Measurements from ENCODE around the gene DPEP1. TPM values are rescaled to one million over a fixed set of nuclear protein-coding genes. Genes with fewer than 3 reads are reported as not detected.

DPEP1 gene
- total RNA-seq, 1 experiment from 2014 or later = 1.1 TPM

DNA sequence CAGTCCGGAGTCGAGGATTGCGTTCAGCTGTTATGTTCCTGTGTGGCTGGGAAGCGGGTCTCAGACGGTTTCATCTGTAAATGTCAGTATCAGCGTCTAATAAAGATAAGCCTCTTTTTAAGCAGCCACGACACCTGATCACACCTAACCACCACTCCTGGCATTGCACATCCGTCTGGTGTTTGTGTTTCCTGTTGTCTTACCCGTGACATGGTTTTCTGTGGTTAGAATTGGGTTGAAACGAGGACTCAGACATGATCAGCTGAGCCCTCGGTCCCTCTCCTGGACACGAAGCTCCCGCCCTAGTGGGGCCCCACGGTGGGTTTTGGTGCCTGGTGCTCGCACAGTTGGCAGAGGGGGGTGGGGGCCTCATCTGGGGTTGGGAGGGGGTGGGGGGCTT, 19.6 kb upstream of the DPEP1 start:
- H3K27me3 Mint-ChIP-seq (ENCODE audit: low read depth) = no peaks in the 10 kb centered on the region
- H4K91ac ChIP-seq (ENCODE audit: insufficient read length, low read depth, low read length) = no peak overlapping the region
- no peak overlapping the region for H2BK12ac ChIP-seq (ENCODE audit: insufficient read length, low read depth, low read length)
- no peak overlapping the region for H4K8ac ChIP-seq (replicated peaks; ENCODE audit: insufficient read length, low read depth, low read length)
- H3K23me2 ChIP-seq (ENCODE audit: insufficient read length, low read depth, low read length, poor library complexity, severe bottlenecking) = no peaks in the 10 kb centered on the region
- no CpG with 5 or more reads among the region's 15 CpGs for WGBS (ENCODE audit: extremely low coverage, insufficient read length, low lambda C conversion rate)
- no peak overlapping the region for H2BK20ac ChIP-seq (ENCODE audit: low read depth, low read length, poor library complexity, severe bottlenecking)
- H3K36me3 Mint-ChIP-seq (ENCODE audit: insufficient read depth in 1 of 3, low read depth in 3 of 3) = peaks cover 0 to 7% (median 0%) of the 10 kb centered on the region in 3 experiments; a peak in 3 of 7 replicates
- H3K79me2 ChIP-seq (ENCODE audit: insufficient read depth, low read length) = no peaks in the 10 kb centered on the region
- no peak overlapping the region for H3K18ac ChIP-seq (ENCODE audit: insufficient read length, low read depth, low read length)
- no peak overlapping the region for H2BK5ac ChIP-seq (ENCODE audit: insufficient read length, low read length)
- no peak overlapping the region for H3K4ac ChIP-seq (ENCODE audit: low read depth, low read length)
- H3K4me1 ChIP-seq (ENCODE audit: insufficient read depth, low read length) = no peaks in the 10 kb centered on the region
- H2AFZ ChIP-seq (ENCODE audit: low read length) = no peak overlapping the region
- H4K5ac ChIP-seq (ENCODE audit: insufficient read length, low read depth, low read length) = no peak overlapping the region
- H3K4me1 Mint-ChIP-seq = no peaks in the 10 kb centered on the region; a peak in 1 of 4 replicates
- H2BK120ac ChIP-seq (ENCODE audit: low read depth, low read length, poor library complexity, severe bottlenecking) = no peak overlapping the region
- no peak overlapping the region for H3K4me2 ChIP-seq (ENCODE audit: insufficient read depth, insufficient read length, low read length)
- no peak overlapping the region for H3K4me3 Mint-ChIP-seq
- no peak overlapping the region for H3K27ac ChIP-seq (ENCODE audit: insufficient read length, low read depth, low read length)
- no peak overlapping the region for H3K9ac ChIP-seq (ENCODE audit: extremely low read depth, insufficient read length, low read length)
- no peaks in the 10 kb centered on the region for H4K20me1 ChIP-seq (ENCODE audit: control insufficient read depth, insufficient read depth, insufficient read length)
- H3K79me1 ChIP-seq (ENCODE audit: insufficient read depth, low read depth, low read length, poor library complexity, severe bottlenecking) = no peaks in the 10 kb centered on the region
- no peaks in the 10 kb centered on the region for H3K9me3 ChIP-seq (ENCODE audit: control insufficient read depth, low read depth, low read length)
- TF ChIP-seq CTCF (conservative IDR thresholded peaks at IDR 0.05) = no peak
- no peak overlapping the region for H3K27ac Mint-ChIP-seq
- H2BK15ac ChIP-seq (ENCODE audit: low read depth, low read length) = no peak overlapping the region
- H3K9me3 Mint-ChIP-seq = no peaks in the 10 kb centered on the region; a peak in 1 of 5 replicates
- no peak overlapping the region for H3K14ac ChIP-seq (ENCODE audit: insufficient read depth, low read length)
- no peak overlapping the region for H3T11ph ChIP-seq (ENCODE audit: low read length)
- no peak overlapping the region for H3K56ac ChIP-seq (ENCODE audit: insufficient read length, low read depth, low read length)
- no peak overlapping the region for H2AK5ac ChIP-seq (ENCODE audit: insufficient read length, low read length)
- no peak for DNase-seq
- H3K23ac ChIP-seq (ENCODE audit: insufficient read length, low read depth, low read length) = no peak overlapping the region
- H3K27me3 ChIP-seq (ENCODE audit: insufficient read depth, low read length) = no peaks in the 10 kb centered on the region

All from H9 (cell line).